GM12864 (cell line): Measurements from ENCODE around the gene ZMYND11.

Experiments used
- DNase-seq: peaks from one replicate; pipeline ENCODE4 v3.0.0-alpha.2; 2011; ENCODE audit warnings: low read depth
- H3K4me3 ChIP-seq: 2 replicates; pipeline ENCODE4 v1.5.1; 2011; ENCODE audit warnings: mild to moderate bottlenecking, low read depth, low read length, control low read depth
- TF ChIP-seq, protein P1 (sequence below): IDR thresholded peaks from 2 replicates; pipeline ENCODE4 v1.5.1; 2011; ENCODE audit warnings: low read depth, mild to moderate bottlenecking, moderate library complexity, low read length, control low read depth, inconsistent platforms; ENCODE audit errors: missing control alignments

Gene ZMYND11

GRCh38 chr10:190216-190615 lies 55.0 kb downstream of the ZMYND11 start:
- no peak for DNase-seq
- H3K4me3 ChIP-seq: no peak overlapping the region
- TF ChIP-seq, protein P1, sequence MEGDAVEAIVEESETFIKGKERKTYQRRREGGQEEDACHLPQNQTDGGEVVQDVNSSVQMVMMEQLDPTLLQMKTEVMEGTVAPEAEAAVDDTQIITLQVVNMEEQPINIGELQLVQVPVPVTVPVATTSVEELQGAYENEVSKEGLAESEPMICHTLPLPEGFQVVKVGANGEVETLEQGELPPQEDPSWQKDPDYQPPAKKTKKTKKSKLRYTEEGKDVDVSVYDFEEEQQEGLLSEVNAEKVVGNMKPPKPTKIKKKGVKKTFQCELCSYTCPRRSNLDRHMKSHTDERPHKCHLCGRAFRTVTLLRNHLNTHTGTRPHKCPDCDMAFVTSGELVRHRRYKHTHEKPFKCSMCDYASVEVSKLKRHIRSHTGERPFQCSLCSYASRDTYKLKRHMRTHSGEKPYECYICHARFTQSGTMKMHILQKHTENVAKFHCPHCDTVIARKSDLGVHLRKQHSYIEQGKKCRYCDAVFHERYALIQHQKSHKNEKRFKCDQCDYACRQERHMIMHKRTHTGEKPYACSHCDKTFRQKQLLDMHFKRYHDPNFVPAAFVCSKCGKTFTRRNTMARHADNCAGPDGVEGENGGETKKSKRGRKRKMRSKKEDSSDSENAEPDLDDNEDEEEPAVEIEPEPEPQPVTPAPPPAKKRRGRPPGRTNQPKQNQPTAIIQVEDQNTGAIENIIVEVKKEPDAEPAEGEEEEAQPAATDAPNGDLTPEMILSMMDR: no peak

DNA sequence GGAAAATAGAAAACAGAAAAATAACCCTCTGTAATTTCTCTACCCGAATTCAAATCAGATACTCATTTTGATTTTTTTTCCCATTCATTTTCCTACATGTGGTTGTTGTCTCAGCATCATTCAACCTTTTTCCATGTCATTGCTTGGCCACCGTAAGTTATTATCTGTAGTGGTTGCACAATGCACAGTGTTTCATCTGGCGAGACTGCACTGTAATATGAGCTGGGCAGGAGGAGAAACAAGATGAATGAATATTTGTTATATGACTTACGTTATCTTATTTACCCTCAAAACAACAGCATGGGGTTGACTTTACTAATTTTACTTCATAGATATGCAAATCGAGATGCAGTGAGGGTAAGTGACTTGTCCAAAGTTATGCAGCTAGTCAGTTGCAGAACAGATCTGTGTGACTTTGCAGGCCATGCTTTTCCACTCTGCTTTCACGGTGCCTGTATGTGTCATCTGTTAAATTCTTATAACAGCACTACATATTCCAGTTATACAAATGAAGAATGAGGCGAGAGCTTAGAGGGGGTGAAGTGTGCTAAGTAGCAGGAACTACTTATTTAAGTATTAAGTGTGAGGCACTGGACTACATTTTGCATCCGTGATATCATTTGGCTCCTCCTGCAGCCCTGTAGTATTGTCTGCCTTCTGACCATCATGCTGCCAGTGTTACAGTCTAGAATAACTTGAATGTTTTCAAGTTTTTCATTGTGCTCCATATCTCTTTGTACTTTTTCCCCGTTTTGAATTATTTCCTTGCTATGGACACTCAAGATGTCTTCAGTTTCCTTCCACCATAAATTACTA lies 56.7 kb downstream of the ZMYND11 start:
- no peak for DNase-seq
- TF ChIP-seq, protein P1: no peak
- no peak overlapping the region for H3K4me3 ChIP-seq

GRCh38 chr10:194281-194680 lies 59.0 kb downstream of the ZMYND11 start:
- TF ChIP-seq, protein P1: no peak
- no peak for DNase-seq
- no peak overlapping the region for H3K4me3 ChIP-seq

GRCh38 chr10:200405-200804 lies 65.2 kb downstream of the ZMYND11 start:
- H3K4me3 ChIP-seq: no peak overlapping the region
- TF ChIP-seq, protein P1: no peak
- DNase-seq: no peak

DNA sequence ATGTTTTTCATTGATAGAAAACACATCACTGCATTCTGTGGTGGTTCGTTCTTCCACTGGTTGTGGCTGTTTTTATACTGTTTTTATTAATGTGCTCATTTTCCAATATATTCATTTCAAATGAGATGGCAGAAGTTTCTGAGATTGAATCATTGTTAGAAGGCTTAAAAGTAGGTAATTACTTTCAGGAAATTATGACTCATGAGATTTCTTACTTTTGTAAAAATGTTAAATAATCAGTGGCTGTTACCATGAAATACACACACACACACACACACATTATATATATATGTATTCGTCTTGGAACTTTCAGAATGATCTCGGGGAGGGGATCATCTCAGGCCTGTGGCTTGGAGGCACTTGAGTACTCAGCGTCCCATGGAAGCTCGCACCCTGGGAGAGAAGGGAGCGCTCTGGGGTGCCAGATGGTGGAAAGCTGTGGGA lies 66.1 kb downstream of the ZMYND11 start:
- H3K4me3 ChIP-seq: no peak overlapping the region
- TF ChIP-seq, protein P1: no peak
- no peak for DNase-seq

GRCh38 chr10:208616-209015 lies 73.4 kb downstream of the ZMYND11 start:
- DNase-seq: no peak
- TF ChIP-seq, protein P1: no peak

DNA sequence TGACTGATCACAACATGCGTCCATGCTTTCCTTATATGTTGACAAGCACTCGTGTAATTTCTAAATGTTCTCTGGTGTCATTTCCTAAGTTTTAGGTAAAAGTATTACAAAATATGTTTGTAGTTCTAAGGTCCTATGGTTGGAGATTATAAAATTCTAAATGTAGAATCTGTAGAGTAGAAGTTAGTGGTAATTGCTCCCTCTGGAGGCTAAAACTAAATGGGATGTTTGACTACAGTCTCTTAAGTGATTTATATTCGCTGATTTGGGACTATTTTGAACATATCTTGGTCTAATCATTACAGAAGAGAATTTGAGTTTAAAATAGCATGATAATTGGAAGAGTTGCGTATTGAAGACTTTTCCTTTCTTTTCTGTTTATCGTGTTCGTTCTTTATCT lies 74.1 kb downstream of the ZMYND11 start:
- H3K4me3 ChIP-seq: no peak overlapping the region
- TF ChIP-seq, protein P1: no peak
- no peak for DNase-seq

More at GRCh38 chr10:208616-209015, 73.4 kb downstream of the ZMYND11 start:
- H3K4me3 ChIP-seq: no peak overlapping the region
